Measurements from ENCODE around the gene RAI14.

GRCh38 chr5:34735491-34736426, 79.6 kb downstream of the RAI14 start:
- TF ChIP-seq CTCF (IDR thresholded peaks at IDR 0.05), result no peak
- TF ChIP-seq ZFX (IDR thresholded peaks at IDR 0.05; ENCODE audit: borderline replicate concordance), result no peak
